T-cell (primary cell): Measurements from ENCODE around the gene RHOJ. TPM values are rescaled to one million over a fixed set of nuclear protein-coding genes. Genes with fewer than 3 reads are reported as not detected.

Experiments used
- ATAC-seq, 4 experiments: fragments of 200-7000 bp in 3 of 4; fragments of 150-1000 bp in 1 of 4; cut with Tn5 transposase; replicated peaks in 1 of 4; 1 replicate in 3 of 4; 2 replicates in 1 of 4; pipeline ENCODE4 v1.10.0; 2021; ENCODE audit warnings: moderate library complexity in 3 of 4, mild to moderate bottlenecking in 2 of 4, moderate number of reproducible peaks in 1 of 4
- CTCF ChIA-PET, 2 donors: fragments of 300-600 bp; sonication (Branson Sonifier 250); formaldehyde crosslinking; loops; one replicate each; lab custom pipeline; 2022; ENCODE audit warnings: antibody characterized with exemption in 2 of 2; lab: Charles Lee
- POLR2A ChIA-PET, 2 donors: fragments of 300-600 bp; sonication (Branson Sonifier 250); formaldehyde crosslinking; loops; one replicate each; lab custom pipeline; 2022; ENCODE audit warnings: antibody characterized with exemption in 2 of 2; lab: Charles Lee
- DNase-seq, 35 experiments: peaks; one replicate each; pipeline versions ENCODE4 v3.0.0 to v3.0.0-alpha.2; 2013 to 2023
- H3K27ac ChIP-seq: one replicate; pipeline ENCODE4 v1.5.1; 2013; ENCODE audit warnings: low read length
- H3K27me3 ChIP-seq, 2 experiments: replicated peaks in 1 of 2; 1 replicate in 1 of 2; 2 replicates in 1 of 2; pipeline versions ENCODE4 v1.6.1 to v1.7.0; 2013; ENCODE audit warnings: low read length in 1 of 2, mixed read lengths in 1 of 2; ENCODE audit not compliant: control insufficient read depth in 2 of 2, insufficient read depth in 2 of 2; ENCODE audit errors: extremely low read depth in 1 of 2
- H3K36me3 ChIP-seq, 2 donors: 1 replicate in 1 of 2; 2 replicates in 1 of 2; pipeline versions ENCODE4 v1.6.1 to v1.7.0; 2013; ENCODE audit warnings: low read length in 1 of 2; ENCODE audit not compliant: control insufficient read depth in 2 of 2, insufficient read depth in 1 of 2; ENCODE audit errors: extremely low read depth in 1 of 2
- H3K4me1 ChIP-seq, 2 experiments: 1 replicate in 1 of 2; 2 replicates in 1 of 2; pipeline versions ENCODE4 v1.6.1 to v1.7.0; 2013; ENCODE audit warnings: low read length in 2 of 2, mixed read lengths in 1 of 2; ENCODE audit not compliant: insufficient read depth in 2 of 2, control insufficient read depth in 1 of 2; ENCODE audit errors: extremely low read depth in 1 of 2
- H3K4me3 ChIP-seq, 2 donors: 1 replicate in 1 of 2; 2 replicates in 1 of 2; pipeline versions ENCODE4 v1.5.1 to v1.7.0; 2013; ENCODE audit warnings: mild to moderate bottlenecking in 2 of 2, low read length in 1 of 2, moderate library complexity in 1 of 2; ENCODE audit not compliant: control insufficient read depth in 1 of 2; ENCODE audit errors: extremely low read depth in 1 of 2
- H3K9me3 ChIP-seq: 2 replicates; pipeline ENCODE4 v1.7.0; 2013
- H3K27ac Mint-ChIP-seq, 2 donors: one replicate each; pipeline ENCODE4 v1.8.0; 2020 to 2021; ENCODE audit warnings: mild to moderate bottlenecking in 2 of 2, mixed read lengths in 2 of 2
- H3K27me3 Mint-ChIP-seq, 2 donors: one replicate each; pipeline ENCODE4 v1.8.0; 2021 to 2022; ENCODE audit warnings: mixed read lengths in 2 of 2
- H3K36me3 Mint-ChIP-seq: one replicate; pipeline ENCODE4 v1.8.0; 2021; ENCODE audit warnings: mixed read lengths
- H3K4me1 Mint-ChIP-seq, 3 donors: one replicate each; pipeline ENCODE4 v1.8.0; 2020 to 2022; ENCODE audit warnings: mixed read lengths in 3 of 3, mild to moderate bottlenecking in 1 of 3
- H3K4me3 Mint-ChIP-seq, 3 donors: one replicate each; pipeline ENCODE4 v1.8.0; 2020 to 2022; ENCODE audit warnings: mild to moderate bottlenecking in 3 of 3, mixed read lengths in 3 of 3, moderate library complexity in 3 of 3
- H3K9me3 Mint-ChIP-seq, 3 donors: one replicate each; pipeline ENCODE4 v1.8.0; 2020 to 2022; ENCODE audit warnings: mixed read lengths in 3 of 3
- WGBS: methylation state at CpG from one replicate; pipeline ENCODE4 v1.1.5; 2013; ENCODE audit warnings: missing lambda C conversion rate; ENCODE audit not compliant: insufficient coverage; 5-methylcytosine and 5-hydroxymethylcytosine counted together
- total RNA-seq, 35 experiments: library from RNA in 6 of 35; stranded (reverse) in 6 of 35; fragments of 120-200 nt in 1 of 35; gene quantifications; one replicate each; pipeline versions ENCODE4 v1.2.1 to v1.2.4 and lab custom pipeline; 2013 to 2026

The RHOJ gene
- total RNA-seq, 5 donors from 2014 or later (not counting 1 experiment from before 2014, with no cell fraction given): not detected

DNA sequence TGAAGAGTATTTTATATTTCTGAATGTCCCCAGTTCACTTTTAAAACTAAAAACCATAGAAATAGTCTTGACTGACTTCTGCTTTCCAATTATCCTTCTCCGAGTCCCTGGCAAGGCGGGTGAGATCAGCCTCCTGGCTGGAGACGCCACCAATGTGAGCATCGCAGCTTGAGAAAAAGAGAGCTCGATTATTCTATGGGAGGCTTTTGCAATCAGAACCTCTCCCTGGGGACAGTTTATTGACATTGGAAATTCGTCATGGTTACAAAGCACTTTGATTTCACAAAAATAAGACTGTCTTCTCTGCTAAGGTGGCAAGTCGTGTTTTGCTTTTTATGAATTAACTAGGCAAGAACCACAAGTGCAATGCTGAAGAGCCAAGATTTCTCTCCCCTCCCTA lies 138.1 kb downstream of the RHOJ start:
- POLR2A ChIA-PET: no interaction called here
- peaks cover 0 to 2% (median 0%) of the 10 kb centered on the region in 3 donors for H3K9me3 Mint-ChIP-seq

More for the DNA sequence above, 138.1 kb downstream of the RHOJ start:
- H3K27me3 Mint-ChIP-seq: peaks cover 28 to 39% of the 10 kb centered on the region in 2 donors
- ATAC-seq (no peak), DNase-seq (no peak)
- no peaks in the 10 kb centered on the region for H3K4me1 Mint-ChIP-seq
- peaks cover 2 to 13% of the 10 kb centered on the region in 2 experiments for H3K27me3 ChIP-seq
- no peak overlapping the region for H3K27ac ChIP-seq
- 88% methylated on average over 4 of the region's 7 CpGs for whole genome bisulfite sequencing
- H3K4me3 Mint-ChIP-seq: no peak overlapping the region
- no peaks in the 10 kb centered on the region for H3K9me3 ChIP-seq
- no peak overlapping the region for H3K4me3 ChIP-seq
- no peak overlapping the region for H3K27ac Mint-ChIP-seq
- no peaks in the 10 kb centered on the region for H3K36me3 Mint-ChIP-seq
- H3K4me1 ChIP-seq: no peaks in the 10 kb centered on the region
- H3K36me3 ChIP-seq: no peaks in the 10 kb centered on the region
- CTCF ChIA-PET: interaction anchor here in 1 of 2 donors (0.6 kb wide), 1 partner anchor 798 kb away, joined by 3 read pairs; no protein-coding TSS in a partner anchor

Other genes with a start within 250 kb of the RHOJ start
- gene KCNH5, start 159.0 kb upstream of the RHOJ start, total RNA-seq: not detected
- not detected for gene GPHB5, start 114.5 kb downstream of the RHOJ start, total RNA-seq